Stomach (tissue), 9 donors: ENCODE measurements around the gene MPV17. TPM values are rescaled to one million over a fixed set of nuclear protein-coding genes. Genes with fewer than 3 reads are reported as not detected.
A peak's percentile ranks its signal among the peaks of the same experiment; 100 is the strongest.

ENCODE experiments used
- DNase-seq, 2 donors: peaks; one replicate each; pipeline versions ENCODE4 v3.0.0 to v3.0.0-alpha.2; 2013 to 2019
- H3K27ac ChIP-seq, 5 donors: fragments of 200-600 bp in 4 of 5; sonication (generic) in 4 of 5; one replicate each; pipeline ENCODE4 v1.5.1; 2013 to 2019; ENCODE audit warnings: mild to moderate bottlenecking in 1 of 5, moderate library complexity in 1 of 5
- H3K27me3 ChIP-seq, 3 donors: fragments of 200-600 bp; sonication (generic); one replicate each; pipeline ENCODE4 v1.5.1; 2017 to 2019; ENCODE audit warnings: mixed run types in 1 of 3
- H3K36me3 ChIP-seq, 4 donors: fragments of 200-600 bp; sonication (generic); 1 replicate in 3 of 4; 2 replicates in 1 of 4; pipeline ENCODE4 v1.5.1; 2016 to 2019
- H3K4me1 ChIP-seq, 4 donors: fragments of 200-600 bp; sonication (generic); one replicate each; pipeline ENCODE4 v1.5.1; 2016 to 2019
- H3K4me3 ChIP-seq, 4 donors: fragments of 200-600 bp; sonication (generic) in 3 of 4; one replicate each; pipeline ENCODE4 v1.5.1; 2016 to 2019; ENCODE audit warnings: mild to moderate bottlenecking in 1 of 4
- H3K9me3 ChIP-seq, 4 donors: fragments of 200-600 bp; sonication (generic); one replicate each; pipeline ENCODE4 v1.5.1; 2016 to 2019
- CTCF ChIP-seq, 7 experiments: fragments of 450-650 bp in 4 of 7; fragments of 200-600 bp in 3 of 7; sonication (generic) in 3 of 7; IDR thresholded peaks; one replicate each; pipeline ENCODE4 v1.5.1; 2016 to 2019; ENCODE audit warnings: antibody characterized with exemption in 7 of 7, control low read depth in 2 of 7, mild to moderate bottlenecking in 1 of 7
- EP300 ChIP-seq: sonication (generic); formaldehyde crosslinking; IDR thresholded peaks from one replicate; pipeline ENCODE4 v1.6.1; 2017; ENCODE audit warnings: antibody characterized with exemption
- POLR2A ChIP-seq, 4 donors: fragments of 450-650 bp; IDR thresholded peaks; one replicate each; pipeline ENCODE4 v1.6.1; 2016; ENCODE audit warnings: antibody characterized with exemption in 4 of 4, control low read depth in 2 of 4, mild to moderate bottlenecking in 1 of 4, moderate library complexity in 1 of 4
- POLR2AphosphoS5 ChIP-seq, 3 donors: sonication (generic); formaldehyde crosslinking; IDR thresholded peaks; one replicate each; pipeline ENCODE4 v1.6.1; 2016; ENCODE audit warnings: antibody characterized with exemption in 3 of 3
- WGBS, 5 donors: extraction: QIAGEN DNeasy Blood & Tissue Kit in 3 of 5; methylation state at CpG; one replicate each; pipeline versions ENCODE4 v1.1.5 to v1.1.7; 2013 to 2018; 5-methylcytosine and 5-hydroxymethylcytosine counted together
- intact Hi-C: fragments of 100-400 bp; cut with DNase I; formaldehyde crosslinking; loops from one replicate; pipeline ENCODE4 v1.15.1; 2023; ENCODE audit warnings: low total_unique reads
- polyA plus RNA-seq, 3 donors: library from polyadenylated mRNA; stranded (reverse); fragments of 200-250 nt; gene quantifications; one replicate each; pipeline ENCODE4 v1.2.3, GENCODE V29; 2013
- total RNA-seq, 5 donors: library from RNA; depleted of rRNA; stranded (reverse); fragments of >200 nt; gene quantifications; one replicate each; pipeline versions ENCODE4 v1.1.0 to v1.2.3, GENCODE V29; 2014 to 2016
- donor health status: healthy with polysubstance abuse.
- donor health status: Bipolar disorder and iron deficiency.
- donor health status: healthy.

The MPV17 gene
- total and polyA plus RNA-seq, 8 donors: 8.7 to 98.0 (median 58.5) TPM

GRCh38 chr2:27307287-27307544, 15.7 kb downstream of the MPV17 start:
- intact Hi-C loops: no loop called here
- no peaks in the 10 kb centered on the region for H3K9me3 ChIP-seq
- H3K27me3 ChIP-seq: peaks cover 22 to 52% (median 38%) of the 10 kb centered on the region in 3 donors
- peaks cover 22 to 33% (median 30%) of the 10 kb centered on the region in 4 donors for H3K4me1 ChIP-seq
- no peak overlapping the region for H3K27ac ChIP-seq
- WGBS, 5 donors: 8 to 30% (median 14%) methylated on average over 2 to 14 of the region's 14 CpGs
- no peak overlapping the region for H3K4me3 ChIP-seq
- peaks cover 7 to 34% (median 30%) of the 10 kb centered on the region in 4 donors for H3K36me3 ChIP-seq
- TF ChIP-seq POLR2AphosphoS5 (IDR thresholded peaks at IDR 0.05) (no peak), POLR2A (IDR thresholded peaks at IDR 0.05) (no peak), EP300 (no peak), CTCF (IDR thresholded peaks at IDR 0.05) (no peak)
- no peak for DNase-seq

- Histone ChIP-seq H3K4me1 (peaks cover 22 to 33% (median 30%) of the 10 kb centered on the region in 4 donors), H3K27me3 (peaks cover 22 to 52% (median 38%) of the 10 kb centered on the region in 3 donors), H3K9me3 (no peaks in the 10 kb centered on the region), H3K4me3 (peak overlapping the region in 2 of 4 donors; percentile 13 to 19), H3K27ac (no peak overlapping the region), H3K36me3 (peaks cover 7 to 29% (median 25%) of the 10 kb centered on the region in 4 donors)
- DNase-seq: peak in 1 of 2 donors; percentile 42
- 3 to 5% (median 4%) methylated on average over 18 to 51 of the region's 51 CpGs for WGBS, 5 donors
- no peak for TF ChIP-seq CTCF (IDR thresholded peaks at IDR 0.05)
- TF ChIP-seq EP300: no peak
- TF ChIP-seq POLR2A (IDR thresholded peaks at IDR 0.05): no peak
- TF ChIP-seq POLR2AphosphoS5 (IDR thresholded peaks at IDR 0.05): no peak
- intact Hi-C loops: no loop called here
These were observed 16.2 kb downstream of the MPV17 start for GRCh38 chr2:27306573-27307286.

GRCh38 chr2:27306136-27306535, 16.8 kb downstream of the MPV17 start:
- WGBS, 5 donors: 21 to 29% (median 25%) methylated on average over 19 to 26 of the region's 26 CpGs
- intact Hi-C loops: no loop called here

GRCh38 chr2:27305516-27305915, 17.4 kb downstream of the MPV17 start:
- H3K9me3 ChIP-seq: no peaks in the 10 kb centered on the region
- DNase-seq: no peak
- H3K4me1 ChIP-seq: peaks cover 22 to 33% (median 30%) of the 10 kb centered on the region in 4 donors
- no peak overlapping the region for H3K27ac ChIP-seq
- intact Hi-C loops: no loop called here
- peaks cover 22 to 53% (median 38%) of the 10 kb centered on the region in 3 donors for H3K27me3 ChIP-seq
- H3K36me3 ChIP-seq: peaks cover 0 to 22% (median 16%) of the 10 kb centered on the region in 4 donors
- no peak overlapping the region for H3K4me3 ChIP-seq
- TF ChIP-seq CTCF (IDR thresholded peaks at IDR 0.05) (no peak), POLR2A (IDR thresholded peaks at IDR 0.05) (no peak), EP300 (no peak), POLR2AphosphoS5 (IDR thresholded peaks at IDR 0.05) (no peak)
- WGBS, 5 donors: 86 to 94% (median 91%) methylated on average over 14 to 16 of the region's 16 CpGs

More at GRCh38 chr2:27306136-27306535, 16.8 kb downstream of the MPV17 start:
- peaks cover under 1 to 26% (median 19%) of the 10 kb centered on the region in 4 donors for H3K36me3 ChIP-seq
- H3K27ac ChIP-seq: no peak overlapping the region
- H3K4me3 ChIP-seq: peak overlapping the region in 2 of 4 donors; percentile 13 to 19
- H3K9me3 ChIP-seq: no peaks in the 10 kb centered on the region
- peak in 1 of 2 donors; percentile 13 for DNase-seq
- peaks cover 22 to 33% (median 30%) of the 10 kb centered on the region in 4 donors for H3K4me1 ChIP-seq
- peaks cover 22 to 52% (median 38%) of the 10 kb centered on the region in 3 donors for H3K27me3 ChIP-seq
- TF ChIP-seq CTCF (IDR thresholded peaks at IDR 0.05): no peak
- TF ChIP-seq POLR2AphosphoS5 (IDR thresholded peaks at IDR 0.05): no peak
- TF ChIP-seq EP300: no peak
- no peak for TF ChIP-seq POLR2A (IDR thresholded peaks at IDR 0.05)
